NCI-H2196 treated with DMSO at 0.1 percent for 48 hours (cell line): Measurements from ENCODE around the gene MACROD2.

ENCODE experiments used
- DNase-seq: peaks from one replicate; lab custom pipeline; 2025; ENCODE audit not compliant: unreplicated experiment; lab: John Stamatoyannopoulos, UW

The MACROD2 gene

GRCh38 chr20:15063081-15063480, 1067.8 kb downstream of the MACROD2 start:
- no peak for DNase-seq

- DNase-seq, result no peak
Observed at GRCh38 chr20:15064741-15065140, 1069.4 kb downstream of the MACROD2 start.

GRCh38 chr20:15065794-15066193, 1070.5 kb downstream of the MACROD2 start:
- no peak for DNase-seq

- no peak for DNase-seq
Observed at GRCh38 chr20:15068486-15068885, 1073.2 kb downstream of the MACROD2 start.

- no peak for DNase-seq
Observed at GRCh38 chr20:15069355-15069754, 1074.0 kb downstream of the MACROD2 start.

- no peak for DNase-seq
Observed at GRCh38 chr20:15071085-15071808, 1075.9 kb downstream of the MACROD2 start.

GRCh38 chr20:15072316-15072715, 1077.0 kb downstream of the MACROD2 start:
- no peak for DNase-seq

- DNase-seq, result no peak
Observed at GRCh38 chr20:15075586-15075985, 1080.3 kb downstream of the MACROD2 start.

- DNase-seq, result no peak
Observed at GRCh38 chr20:15076785-15077184, 1081.5 kb downstream of the MACROD2 start.

GRCh38 chr20:15077733-15078250, 1082.5 kb downstream of the MACROD2 start:
- no peak for DNase-seq

GRCh38 chr20:15079594-15080340, 1084.5 kb downstream of the MACROD2 start:
- DNase-seq, result no peak

GRCh38 chr20:15081261-15081660, 1085.9 kb downstream of the MACROD2 start:
- DNase-seq, result no peak

- no peak for DNase-seq
Observed at GRCh38 chr20:15091421-15092037, 1096.2 kb downstream of the MACROD2 start.

- no peak for DNase-seq
Observed at GRCh38 chr20:15098351-15098750, 1103.0 kb downstream of the MACROD2 start.

GRCh38 chr20:15099130-15099529, 1103.8 kb downstream of the MACROD2 start:
- DNase-seq, result no peak

- DNase-seq, result no peak
Observed at GRCh38 chr20:15100506-15101160, 1105.3 kb downstream of the MACROD2 start.

GRCh38 chr20:15107931-15108330, 1112.6 kb downstream of the MACROD2 start:
- no peak for DNase-seq

- no peak for DNase-seq
Observed at GRCh38 chr20:15109494-15109893, 1114.2 kb downstream of the MACROD2 start.

- DNase-seq, result no peak
Observed at GRCh38 chr20:15111654-15112053, 1116.3 kb downstream of the MACROD2 start.

- no peak for DNase-seq
Observed at GRCh38 chr20:15113144-15113773, 1117.9 kb downstream of the MACROD2 start.
